ENCODE results near the gene PLSCR5.

The PLSCR5 gene

DNA sequence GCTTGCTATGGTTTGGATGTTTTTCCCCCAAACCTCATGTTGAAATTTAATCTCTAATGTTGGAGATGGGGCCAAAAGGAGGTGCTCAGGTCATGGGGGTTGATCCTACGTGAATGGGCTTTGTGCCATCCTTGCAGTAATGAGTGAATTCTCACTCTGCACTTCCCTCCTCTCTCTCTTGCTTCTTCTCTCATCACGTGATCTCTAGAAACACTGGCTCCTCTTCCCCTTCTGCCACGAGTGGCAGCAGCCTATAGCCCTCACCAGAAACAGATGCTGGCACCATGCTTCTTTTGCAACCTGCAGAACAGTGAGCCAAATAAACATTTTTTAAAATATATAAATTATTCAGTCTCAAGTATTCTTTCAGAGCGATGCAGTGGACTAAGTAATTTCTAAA lies 47.4 kb downstream of the PLSCR5 start:
- H3K36me3 ChIP-seq (ENCODE audit: insufficient read depth, low read length) = no peaks in the 10 kb centered on the region

DNA sequence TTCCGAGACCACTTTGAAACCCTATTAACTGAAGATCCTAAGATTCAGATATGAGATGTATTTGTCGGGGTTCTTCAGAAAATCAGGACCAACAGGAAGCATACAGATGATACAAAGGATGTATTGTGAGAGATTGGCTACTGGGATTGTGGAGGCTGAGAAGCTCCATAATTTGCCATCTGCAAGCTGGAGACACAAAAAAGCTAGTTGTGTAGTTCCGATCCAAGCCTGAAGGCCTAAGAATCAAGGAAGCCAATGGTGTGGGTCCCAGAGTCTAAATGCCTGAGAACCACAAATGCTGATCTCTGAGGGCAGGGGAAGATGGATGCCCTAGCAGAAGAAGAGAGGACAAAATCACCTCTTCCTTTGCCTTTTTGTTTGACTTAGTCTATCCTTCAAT lies 49.8 kb downstream of the PLSCR5 start:
- no peak for DNase-seq (ENCODE audit: low read depth, low spot score)
- H3K4me3 ChIP-seq = no peak overlapping the region
- H3K27ac ChIP-seq = no peak overlapping the region
- H3K9me3 ChIP-seq (ENCODE audit: low read depth, low read length) = no peaks in the 10 kb centered on the region
- TF ChIP-seq FOXP2 (optimal IDR thresholded peaks at IDR 0.05; ENCODE audit: control extremely low read depth, extremely low read length, insufficient read depth) (no peak), POLR2AphosphoS5 (IDR thresholded peaks at IDR 0.05; ENCODE audit: borderline replicate concordance, low read depth, low read length) (no peak), EZH2 (IDR thresholded peaks at IDR 0.05) (no peak)
- H3K9ac ChIP-seq (ENCODE audit: insufficient read length) = no peak overlapping the region
- no peaks in the 10 kb centered on the region for H3K36me3 ChIP-seq (ENCODE audit: insufficient read depth, low read length)

More for the DNA sequence above, 47.4 kb downstream of the PLSCR5 start:
- Histone ChIP-seq H3K4me3 (no peak overlapping the region), H3K9ac (ENCODE audit: insufficient read length) (no peak overlapping the region), H3K9me3 (ENCODE audit: low read depth, low read length) (no peaks in the 10 kb centered on the region), H3K27ac (no peak overlapping the region)
- no peak for DNase-seq (ENCODE audit: low read depth, low spot score)
- TF ChIP-seq POLR2AphosphoS5 (IDR thresholded peaks at IDR 0.05; ENCODE audit: borderline replicate concordance, low read depth, low read length) = no peak
- TF ChIP-seq FOXP2 (optimal IDR thresholded peaks at IDR 0.05; ENCODE audit: control extremely low read depth, extremely low read length, insufficient read depth) = no peak
- TF ChIP-seq EZH2 (IDR thresholded peaks at IDR 0.05) = no peak

DNA sequence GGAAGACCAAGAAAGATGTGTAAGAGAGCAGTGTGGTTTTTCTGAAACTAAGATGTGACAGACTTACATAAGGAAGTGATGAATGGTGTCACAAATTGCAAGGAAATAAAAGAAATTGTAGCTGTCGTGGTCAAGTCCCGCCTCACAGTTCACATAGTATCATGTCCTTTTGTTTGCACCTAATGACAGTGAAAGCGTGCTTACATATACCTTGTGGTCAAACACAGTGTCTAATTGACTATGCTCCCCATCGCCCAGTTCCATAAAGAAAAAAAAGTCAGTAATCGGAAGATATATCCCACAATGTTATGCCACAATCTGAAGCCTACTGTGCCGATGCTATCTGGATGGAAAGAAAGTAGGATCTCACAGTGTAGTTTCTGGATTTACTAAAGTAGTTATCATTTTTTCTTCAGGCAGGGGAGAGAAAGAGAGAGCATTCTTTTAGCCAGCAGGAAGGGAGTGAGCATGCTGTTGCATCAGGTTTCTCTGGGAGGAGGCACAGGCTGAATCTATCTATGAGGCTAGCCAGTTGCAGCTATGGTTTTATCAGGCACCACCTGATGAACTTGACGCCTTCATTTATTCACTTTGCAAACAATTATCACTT lies 50.9 kb downstream of the PLSCR5 start:
- no peak for TF ChIP-seq POLR2AphosphoS5 (IDR thresholded peaks at IDR 0.05; ENCODE audit: borderline replicate concordance, low read depth, low read length)
- no peak for TF ChIP-seq FOXP2 (optimal IDR thresholded peaks at IDR 0.05; ENCODE audit: control extremely low read depth, extremely low read length, insufficient read depth)
- no peak for TF ChIP-seq EZH2 (IDR thresholded peaks at IDR 0.05)
- Histone ChIP-seq H3K9me3 (ENCODE audit: low read depth, low read length) (no peaks in the 10 kb centered on the region), H3K9ac (ENCODE audit: insufficient read length) (no peak overlapping the region), H3K27ac (no peak overlapping the region), H3K4me3 (no peak overlapping the region), H3K36me3 (ENCODE audit: insufficient read depth, low read length) (no peaks in the 10 kb centered on the region)
- DNase-seq (ENCODE audit: low read depth, low spot score) = no peak

DNA sequence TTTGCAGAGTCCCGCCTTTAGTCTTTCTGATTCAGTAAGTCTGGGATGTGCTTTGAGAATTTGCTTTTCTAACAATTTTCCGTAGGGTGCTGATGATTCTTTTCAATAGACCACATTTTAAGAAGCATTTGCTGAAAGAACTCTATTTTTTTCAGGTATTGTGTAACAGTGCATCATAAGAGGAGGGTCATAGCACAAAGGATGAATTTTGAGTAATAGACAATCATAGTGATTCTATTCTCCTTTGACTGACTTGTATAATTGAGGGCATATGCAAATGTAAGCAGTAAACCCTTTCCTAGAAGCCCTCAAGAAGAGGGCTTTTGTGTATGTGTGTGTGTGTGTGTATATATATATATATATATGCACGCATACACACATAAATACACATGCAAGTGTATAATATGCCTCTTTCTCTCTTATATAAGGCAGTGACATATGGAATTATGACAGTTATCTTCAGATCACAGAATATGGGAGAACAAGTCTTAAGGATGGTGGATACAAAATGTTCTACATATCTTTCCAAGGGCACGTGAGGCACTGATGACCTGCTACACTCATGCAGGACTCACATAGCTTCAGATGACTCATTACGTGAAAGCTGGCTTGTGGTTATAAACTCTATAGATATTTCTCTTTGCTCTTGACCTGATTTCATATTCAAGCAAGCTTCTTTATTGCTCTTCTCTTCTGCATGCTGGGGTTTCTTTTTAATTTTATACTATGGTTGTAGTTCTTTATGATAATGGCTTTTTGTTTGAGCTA lies 54.2 kb downstream of the PLSCR5 start:
- no peaks in the 10 kb centered on the region for H3K36me3 ChIP-seq (ENCODE audit: insufficient read depth, low read length)
- no peak overlapping the region for H3K4me3 ChIP-seq
- DNase-seq (ENCODE audit: low read depth, low spot score) = no peak
- no peaks in the 10 kb centered on the region for H3K9me3 ChIP-seq (ENCODE audit: low read depth, low read length)
- TF ChIP-seq POLR2AphosphoS5 (IDR thresholded peaks at IDR 0.05; ENCODE audit: borderline replicate concordance, low read depth, low read length) (no peak), EZH2 (IDR thresholded peaks at IDR 0.05) (no peak), FOXP2 (optimal IDR thresholded peaks at IDR 0.05; ENCODE audit: control extremely low read depth, extremely low read length, insufficient read depth) (no peak)
- no peak overlapping the region for H3K9ac ChIP-seq (ENCODE audit: insufficient read length)
- no peak overlapping the region for H3K27ac ChIP-seq

DNA sequence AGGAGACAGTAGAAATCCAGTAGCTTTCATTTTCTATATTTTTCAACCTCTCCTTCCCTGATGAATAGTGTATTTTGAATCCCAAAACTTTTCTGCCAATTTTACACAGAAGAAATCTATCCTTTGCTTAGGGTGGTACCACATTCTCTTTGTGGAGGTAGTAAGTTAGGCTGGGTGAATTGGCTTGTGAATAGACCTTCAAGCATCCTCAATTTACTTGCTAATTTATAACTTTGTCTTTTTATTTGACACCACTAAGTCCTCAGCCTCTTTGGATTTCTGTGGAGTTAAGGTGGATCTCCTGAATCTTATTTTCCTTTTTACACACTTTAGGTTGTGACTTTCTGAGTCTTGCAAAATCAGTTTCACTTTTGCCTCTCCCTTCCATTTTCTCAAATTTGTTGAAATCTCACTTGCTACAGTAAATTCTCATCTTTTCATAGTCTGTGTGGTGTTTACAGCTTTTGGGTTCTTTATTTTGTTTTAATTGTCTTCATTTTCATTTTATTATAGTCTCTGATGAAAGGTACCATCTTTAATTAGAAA lies 55.0 kb downstream of the PLSCR5 start:
- no peaks in the 10 kb centered on the region for H3K36me3 ChIP-seq (ENCODE audit: insufficient read depth, low read length)
- no peak overlapping the region for H3K27ac ChIP-seq
- no peak overlapping the region for H3K4me3 ChIP-seq
- no peak overlapping the region for H3K9ac ChIP-seq (ENCODE audit: insufficient read length)
- no peak for TF ChIP-seq EZH2 (IDR thresholded peaks at IDR 0.05)
- TF ChIP-seq FOXP2 (optimal IDR thresholded peaks at IDR 0.05; ENCODE audit: control extremely low read depth, extremely low read length, insufficient read depth) = no peak
- no peak for TF ChIP-seq POLR2AphosphoS5 (IDR thresholded peaks at IDR 0.05; ENCODE audit: borderline replicate concordance, low read depth, low read length)
- no peaks in the 10 kb centered on the region for H3K9me3 ChIP-seq (ENCODE audit: low read depth, low read length)
- DNase-seq (ENCODE audit: low read depth, low spot score) = no peak

DNA sequence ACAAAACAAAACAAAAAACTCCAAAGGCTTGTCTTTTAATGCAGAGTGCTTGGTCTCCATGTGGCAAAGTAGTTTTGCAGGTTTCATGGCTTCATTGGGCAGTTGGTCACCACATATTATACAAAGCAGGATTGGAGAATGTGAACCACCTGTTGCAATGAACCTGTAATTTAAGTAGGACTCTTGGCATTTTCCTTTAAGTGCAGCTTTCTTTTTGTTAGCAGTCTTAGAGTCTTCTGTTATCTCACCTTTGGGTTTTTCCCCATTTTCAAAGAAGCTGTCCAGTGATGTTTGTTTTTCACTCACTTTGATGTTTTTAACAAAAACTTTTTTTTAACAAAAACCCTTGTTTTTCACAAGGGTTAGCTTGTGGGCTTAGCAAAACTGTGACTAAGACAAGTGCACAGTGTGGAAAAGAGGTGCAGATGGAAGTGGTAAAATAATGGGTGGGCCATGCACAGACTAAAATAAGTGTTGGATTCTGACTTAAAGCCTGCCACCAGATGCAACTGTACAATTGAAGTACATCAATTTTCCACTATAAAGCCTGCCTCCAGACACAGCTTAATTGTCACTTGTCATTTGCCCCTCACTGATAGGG lies 57.8 kb downstream of the PLSCR5 start:
- no peak for TF ChIP-seq FOXP2 (optimal IDR thresholded peaks at IDR 0.05; ENCODE audit: control extremely low read depth, extremely low read length, insufficient read depth)
- TF ChIP-seq EZH2 (IDR thresholded peaks at IDR 0.05) = no peak
- TF ChIP-seq POLR2AphosphoS5 (IDR thresholded peaks at IDR 0.05; ENCODE audit: borderline replicate concordance, low read depth, low read length) = no peak
- no peak for DNase-seq (ENCODE audit: low read depth, low spot score)
- Histone ChIP-seq H3K27ac (no peak overlapping the region), H3K4me3 (no peak overlapping the region), H3K9ac (ENCODE audit: insufficient read length) (no peak overlapping the region), H3K36me3 (ENCODE audit: insufficient read depth, low read length) (no peaks in the 10 kb centered on the region), H3K9me3 (ENCODE audit: low read depth, low read length) (no peaks in the 10 kb centered on the region)

DNA sequence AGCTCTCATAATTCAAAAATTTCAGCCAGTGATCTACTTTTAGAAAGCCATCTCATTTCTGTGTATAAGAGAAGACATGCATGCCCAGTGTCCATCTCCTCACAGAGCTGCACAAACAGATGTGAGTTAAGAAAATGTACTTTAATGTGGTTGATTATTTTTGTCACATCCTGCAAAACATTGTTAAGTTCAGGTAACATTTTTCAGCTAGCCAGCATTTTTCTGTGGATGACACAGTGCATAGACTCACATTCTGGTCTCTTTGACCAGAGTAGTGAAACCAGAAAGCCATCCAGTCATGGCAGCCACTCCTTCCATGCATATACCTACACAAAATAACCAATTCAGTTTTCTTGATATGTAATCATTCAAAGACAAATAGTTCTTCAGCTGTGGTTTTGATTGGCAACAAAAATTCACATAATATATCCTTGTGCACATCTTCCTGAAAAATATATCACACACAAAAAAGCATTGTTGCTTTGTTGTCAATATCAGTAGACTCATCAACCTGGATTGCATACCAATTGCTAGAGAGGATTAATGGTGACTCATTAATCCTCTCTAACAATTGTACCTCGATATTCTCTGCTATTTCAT lies 58.7 kb downstream of the PLSCR5 start:
- TF ChIP-seq POLR2AphosphoS5 (IDR thresholded peaks at IDR 0.05; ENCODE audit: borderline replicate concordance, low read depth, low read length) (no peak), FOXP2 (optimal IDR thresholded peaks at IDR 0.05; ENCODE audit: control extremely low read depth, extremely low read length, insufficient read depth) (no peak), EZH2 (IDR thresholded peaks at IDR 0.05) (no peak)
- H3K4me3 ChIP-seq = no peak overlapping the region
- H3K27ac ChIP-seq = no peak overlapping the region
- no peak for DNase-seq (ENCODE audit: low read depth, low spot score)
- H3K9ac ChIP-seq (ENCODE audit: insufficient read length) = no peak overlapping the region
- no peaks in the 10 kb centered on the region for H3K9me3 ChIP-seq (ENCODE audit: low read depth, low read length)
- no peaks in the 10 kb centered on the region for H3K36me3 ChIP-seq (ENCODE audit: insufficient read depth, low read length)

Data from SK-N-MC (cell line).